Erythroblast (primary cell): ENCODE measurements around the gene RPP21.

Experiments
- GATA1 ChIP-seq: IDR thresholded peaks from 2 replicates; pipeline ENCODE4 v1.6.1; 2011; ENCODE audit warnings: low read depth, mild to moderate bottlenecking, control low read depth, low read length, moderate library complexity
- POLR2A ChIP-seq: IDR thresholded peaks from 2 replicates; pipeline ENCODE4 v1.6.1; 2011; ENCODE audit warnings: mild to moderate bottlenecking, low read length

DNA sequence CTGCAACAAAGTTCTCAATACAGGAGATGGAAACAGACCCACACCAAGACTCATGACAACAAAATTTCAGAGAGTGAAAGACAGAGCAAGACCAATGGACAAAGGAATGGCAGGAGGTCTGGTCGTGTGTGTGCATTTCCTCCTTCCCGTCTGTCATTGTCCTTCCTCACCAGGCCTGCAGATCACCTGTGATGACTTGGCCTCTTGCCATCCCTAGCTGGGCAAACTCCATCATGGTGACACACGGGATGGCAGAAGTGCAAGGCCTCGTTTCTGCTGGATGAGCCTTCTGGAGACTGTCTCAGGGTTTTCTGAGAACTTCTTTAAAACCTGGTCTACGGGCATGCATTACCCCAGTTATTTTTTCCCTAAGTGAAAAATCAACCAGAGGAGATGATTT lies 49.2 kb downstream of the RPP21 start:
- TF ChIP-seq POLR2A (no peak), GATA1 (no peak)
